ENCODE results near the gene PSME1. TPM values are rescaled to one million over a fixed set of nuclear protein-coding genes. Genes with fewer than 3 reads are reported as not detected.

The PSME1 gene
- total and polyA plus RNA-seq, 10 of the 15 experiments (the other 5 are each of a cell fraction or from before 2014, with no cell fraction given): 250 to 1,378 (median 412) TPM

DNA sequence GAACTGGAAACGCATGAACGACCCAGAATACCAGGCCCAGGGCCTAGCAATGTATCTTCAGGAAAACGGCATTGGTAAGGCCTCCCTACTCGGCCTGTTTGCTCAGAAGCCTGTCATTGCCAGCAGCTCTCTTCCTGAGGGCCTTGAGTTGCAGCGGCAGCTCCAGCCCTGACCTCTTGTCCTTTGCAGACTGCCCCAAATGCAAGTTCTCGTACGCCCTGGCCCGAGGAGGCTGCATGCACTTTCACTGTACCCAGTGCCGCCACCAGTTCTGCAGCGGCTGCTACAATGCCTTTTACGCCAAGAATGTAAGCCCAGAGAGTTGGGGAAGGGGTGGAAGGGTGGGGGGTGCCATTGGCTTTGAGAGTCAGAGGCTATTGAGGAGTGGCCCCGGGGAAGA, 21.3 kb downstream of the PSME1 start:
- Histone ChIP-seq H3K4me2 (ENCODE audit: control insufficient read depth, insufficient read depth) (no peak overlapping the region), H3K36me3 (ENCODE audit: control insufficient read depth in 2 of 2, insufficient read depth in 2 of 2, low read length in 1 of 2) (peaks cover 25 to 29% of the 10 kb centered on the region in 2 experiments)

DNA sequence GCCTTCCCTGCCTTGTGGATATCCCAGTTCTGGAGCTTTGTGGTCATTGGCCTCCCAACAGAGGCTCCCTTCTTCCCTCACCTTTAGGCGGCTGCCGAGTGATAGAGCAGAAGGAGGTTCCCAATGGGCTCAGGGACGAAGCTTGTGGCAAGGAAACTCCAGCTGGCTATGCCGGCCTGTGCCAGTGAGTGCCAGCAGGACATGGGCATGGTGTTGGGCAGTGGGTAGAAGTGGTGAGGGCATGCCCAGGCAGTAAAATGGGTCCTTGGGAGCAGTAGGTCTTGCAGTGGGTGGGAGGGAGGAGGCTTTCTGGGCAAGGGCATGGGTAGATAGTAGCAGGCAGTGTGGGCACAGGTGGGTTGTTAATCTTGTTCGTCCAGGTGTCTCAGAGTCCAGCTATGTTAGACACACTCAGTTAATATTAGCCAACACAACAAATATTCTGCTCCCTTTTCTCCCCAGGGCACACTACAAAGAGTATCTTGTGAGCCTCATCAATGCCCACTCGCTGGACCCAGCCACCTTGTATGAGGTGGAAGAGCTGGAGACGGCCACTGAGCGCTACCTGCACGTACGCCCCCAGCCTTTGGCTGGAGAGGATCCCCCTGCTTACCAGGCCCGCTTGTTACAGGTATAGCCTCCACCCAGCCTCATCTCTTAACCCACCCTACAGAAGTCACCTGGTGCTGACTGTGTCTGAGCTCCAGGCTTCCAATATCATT, 23.9 kb downstream of the PSME1 start:
- Histone ChIP-seq H4K20me1 (ENCODE audit: control insufficient read depth, insufficient read depth) (no peaks in the 10 kb centered on the region), H3K27me3 (replicated peaks in 1 of 2; ENCODE audit: control insufficient read depth in 2 of 2, insufficient read depth in 2 of 2, low read length in 1 of 2) (no peaks in the 10 kb centered on the region), H3K4me2 (ENCODE audit: control insufficient read depth, insufficient read depth) (no peak overlapping the region; the same call in 1 of the 2 replicates), H3K4me3 (no peak overlapping the region), H3K9ac (ENCODE audit: control insufficient read depth, insufficient read depth, low read length) (no peak overlapping the region), H2AFZ (ENCODE audit: control insufficient read depth, low read depth, low read length) (no peak overlapping the region), H3K79me2 (ENCODE audit: control insufficient read depth, insufficient read depth, low read length) (peaks cover 39% of the 10 kb centered on the region), H3K27ac (ENCODE audit: control insufficient read depth, insufficient read depth) (peak overlapping the region; percentile 96), H3K4me1 (ENCODE audit: control insufficient read depth, insufficient read depth, low read length) (peaks cover 32% of the 10 kb centered on the region), H3K36me3 (ENCODE audit: control insufficient read depth in 2 of 2, insufficient read depth in 2 of 2, low read length in 1 of 2) (peaks cover 39 to 45% of the 10 kb centered on the region in 2 experiments), H3K9me3 (replicated peaks; ENCODE audit: control insufficient read depth, insufficient read depth, low read length) (no peaks in the 10 kb centered on the region)
- DNase-seq (ENCODE audit: low read depth, low spot score): no peak
- intact Hi-C loops (cut with micrococcal nuclease; ENCODE audit: unreplicated experiment) (loop anchor here (1.0 kb wide), 1 partner anchor 53 kb away; the partner anchor contains the start of gene CHMP4A), in situ Hi-C loops (cut with MboI) (no loop called here)
- no peak for TF ChIP-seq POU2F2 (IDR thresholded peaks at IDR 0.05; ENCODE audit: borderline replicate concordance, low read depth, low read length)
- no peak for TF ChIP-seq IRF4 (IDR thresholded peaks at IDR 0.05; ENCODE audit: low read depth, low read length)
- TF ChIP-seq POLR2A (IDR thresholded peaks at IDR 0.05; ENCODE audit: low read depth, low read length): peak; percentile 41; the same call in 1 of the 2 replicates
- TF ChIP-seq, protein P1, sequence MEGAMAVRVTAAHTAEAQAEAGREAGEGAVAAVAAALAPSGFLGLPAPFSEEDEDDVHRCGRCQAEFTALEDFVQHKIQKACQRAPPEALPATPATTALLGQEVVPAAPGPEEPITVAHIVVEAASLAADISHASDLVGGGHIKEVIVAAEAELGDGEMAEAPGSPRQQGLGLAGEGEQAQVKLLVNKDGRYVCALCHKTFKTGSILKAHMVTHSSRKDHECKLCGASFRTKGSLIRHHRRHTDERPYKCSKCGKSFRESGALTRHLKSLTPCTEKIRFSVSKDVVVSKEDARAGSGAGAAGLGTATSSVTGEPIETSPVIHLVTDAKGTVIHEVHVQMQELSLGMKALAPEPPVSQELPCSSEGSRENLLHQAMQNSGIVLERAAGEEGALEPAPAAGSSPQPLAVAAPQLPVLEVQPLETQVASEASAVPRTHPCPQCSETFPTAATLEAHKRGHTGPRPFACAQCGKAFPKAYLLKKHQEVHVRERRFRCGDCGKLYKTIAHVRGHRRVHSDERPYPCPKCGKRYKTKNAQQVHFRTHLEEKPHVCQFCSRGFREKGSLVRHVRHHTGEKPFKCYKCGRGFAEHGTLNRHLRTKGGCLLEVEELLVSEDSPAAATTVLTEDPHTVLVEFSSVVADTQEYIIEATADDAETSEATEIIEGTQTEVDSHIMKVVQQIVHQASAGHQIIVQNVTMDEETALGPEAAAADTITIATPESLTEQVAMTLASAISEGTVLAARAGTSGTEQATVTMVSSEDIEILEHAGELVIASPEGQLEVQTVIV (IDR thresholded peaks at IDR 0.05; ENCODE audit: borderline replicate concordance, partially characterized antibody): no peak
- ATAC-seq: no peak
- ChIA-PET CTCF (interaction anchor here (0.8 to 4.2 kb wide), 21 partner anchors 10 to 528 kb away, joined by 3 to 63 read pairs (median 8); partner anchors contain the start of genes CARMIL3, CHMP4A, CIDEB and DCAF11), SMC1A (ENCODE audit: uncharacterized antibody, unreplicated experiment) (interaction anchor here (0.7 to 4.9 kb wide), 16 partner anchors 9 to 194 kb away, joined by 3 to 54 read pairs (median 11); partner anchors contain the start of genes DCAF11, EMC9, IPO4 and NRL), RAD21 (ENCODE audit: unreplicated experiment) (interaction anchor here (0.7 to 4.5 kb wide), 17 partner anchors 13 to 148 kb away, joined by 3 to 60 read pairs (median 12); partner anchors contain the start of genes CIDEB, DCAF11, EMC9 and IPO4), POLR2A (interaction anchor here (0.6 to 4.8 kb wide), 16 partner anchors 9 to 499 kb away, joined by 3 to 99 read pairs (median 18); partner anchors contain the start of genes DCAF11, EMC9, IPO4 and MDP1)
- FAIRE-seq: no peak
- 97% methylated on average over 11 of the region's 11 CpGs for WGBS (ENCODE audit: insufficient coverage, insufficient replicate concordance, low lambda C conversion rate, missing lambda C conversion rate)
- BruUV-seq (replicated peaks): no TSS peak

More for the DNA sequence above, 21.3 kb downstream of the PSME1 start:
- no peaks in the 10 kb centered on the region for H3K27me3 ChIP-seq (replicated peaks in 1 of 2; ENCODE audit: control insufficient read depth in 2 of 2, insufficient read depth in 2 of 2, low read length in 1 of 2)
- RAD21 ChIA-PET (ENCODE audit: unreplicated experiment): no interaction called here
- BruUV-seq (replicated peaks): no TSS peak
- H3K27ac ChIP-seq (ENCODE audit: control insufficient read depth, insufficient read depth): no peak overlapping the region
- ATAC-seq (no peak), FAIRE-seq (no peak), DNase-seq (ENCODE audit: low read depth, low spot score) (no peak)
- no peaks in the 10 kb centered on the region for H3K9me3 ChIP-seq (replicated peaks; ENCODE audit: control insufficient read depth, insufficient read depth, low read length)
- peak; percentile 25; the same call in 1 of the 2 replicates for TF ChIP-seq POLR2A (IDR thresholded peaks at IDR 0.05; ENCODE audit: low read depth, low read length)
- no peak for TF ChIP-seq MEF2B (IDR thresholded peaks at IDR 0.05; ENCODE audit: partially characterized antibody, poor library complexity, severe bottlenecking)
- no peak for TF ChIP-seq SPI1 (IDR thresholded peaks at IDR 0.05; ENCODE audit: borderline replicate concordance, insufficient read depth, low read depth, low read length)
- no peak for TF ChIP-seq NRF1 (conservative IDR thresholded peaks at IDR 0.05; ENCODE audit: low read depth, low read length)
- in situ Hi-C loops (cut with MboI) (no loop called here), intact Hi-C loops (cut with micrococcal nuclease; ENCODE audit: unreplicated experiment) (no loop called here)
- peaks cover 14% of the 10 kb centered on the region for H3K79me2 ChIP-seq (ENCODE audit: control insufficient read depth, insufficient read depth, low read length)
- POLR2A ChIA-PET: interaction anchor here (0.8 to 1.3 kb wide), 3 partner anchors 10 to 39 kb away, joined by 3 to 7 read pairs (median 3); partner anchors contain the start of genes PSME2 and RNF31
- H4K20me1 ChIP-seq (ENCODE audit: control insufficient read depth, insufficient read depth): no peaks in the 10 kb centered on the region
- no peak overlapping the region for H3K9ac ChIP-seq (ENCODE audit: control insufficient read depth, insufficient read depth, low read length)
- peaks cover 11% of the 10 kb centered on the region for H3K4me1 ChIP-seq (ENCODE audit: control insufficient read depth, insufficient read depth, low read length)
- no peak overlapping the region for H3K4me3 ChIP-seq
- no peak overlapping the region for H2AFZ ChIP-seq (ENCODE audit: control insufficient read depth, low read depth, low read length)
- SMC1A ChIA-PET (ENCODE audit: uncharacterized antibody, unreplicated experiment): no interaction called here
- WGBS (ENCODE audit: insufficient coverage, insufficient replicate concordance, low lambda C conversion rate, missing lambda C conversion rate): 94% methylated on average over 12 of the region's 12 CpGs
- CTCF ChIA-PET: interaction anchor here (0.6 kb wide), 1 partner anchor 20 kb away, joined by 5 read pairs; no protein-coding TSS in a partner anchor
